SU-DHL-6 (cell line): Measurements from ENCODE around the gene NELL1.

ENCODE experiments used
- EZH2phosphoT487 ChIP-seq: fragments of 200-600 bp; sonication (generic), shearing (Covaris generic); conservative IDR thresholded peaks from 2 replicates; pipeline ENCODE4 v1.6.1; 2018; ENCODE audit warnings: mild to moderate bottlenecking, antibody characterized with exemption, low read length, moderate library complexity, mixed read lengths
- TF ChIP-seq, protein P1 (sequence below): fragments of 200-600 bp; sonication (generic); IDR thresholded peaks from one replicate; pipeline ENCODE4 v1.5.1; 2017; ENCODE audit warnings: antibody characterized with exemption, mild to moderate bottlenecking, low read length, moderate library complexity; ENCODE audit not compliant: insufficient read depth, poor library complexity, severe bottlenecking

- TF ChIP-seq, protein P1, sequence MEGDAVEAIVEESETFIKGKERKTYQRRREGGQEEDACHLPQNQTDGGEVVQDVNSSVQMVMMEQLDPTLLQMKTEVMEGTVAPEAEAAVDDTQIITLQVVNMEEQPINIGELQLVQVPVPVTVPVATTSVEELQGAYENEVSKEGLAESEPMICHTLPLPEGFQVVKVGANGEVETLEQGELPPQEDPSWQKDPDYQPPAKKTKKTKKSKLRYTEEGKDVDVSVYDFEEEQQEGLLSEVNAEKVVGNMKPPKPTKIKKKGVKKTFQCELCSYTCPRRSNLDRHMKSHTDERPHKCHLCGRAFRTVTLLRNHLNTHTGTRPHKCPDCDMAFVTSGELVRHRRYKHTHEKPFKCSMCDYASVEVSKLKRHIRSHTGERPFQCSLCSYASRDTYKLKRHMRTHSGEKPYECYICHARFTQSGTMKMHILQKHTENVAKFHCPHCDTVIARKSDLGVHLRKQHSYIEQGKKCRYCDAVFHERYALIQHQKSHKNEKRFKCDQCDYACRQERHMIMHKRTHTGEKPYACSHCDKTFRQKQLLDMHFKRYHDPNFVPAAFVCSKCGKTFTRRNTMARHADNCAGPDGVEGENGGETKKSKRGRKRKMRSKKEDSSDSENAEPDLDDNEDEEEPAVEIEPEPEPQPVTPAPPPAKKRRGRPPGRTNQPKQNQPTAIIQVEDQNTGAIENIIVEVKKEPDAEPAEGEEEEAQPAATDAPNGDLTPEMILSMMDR = no peak
- no peak for TF ChIP-seq EZH2phosphoT487
Observed at GRCh38 chr11:21560466-21560975, 891.1 kb downstream of the NELL1 start.
